Breast epithelium (tissue), 4 donors: ENCODE data around the gene RRAS2. TPM values are rescaled to one million over a fixed set of nuclear protein-coding genes. Genes with fewer than 3 reads are reported as not detected.
"Not testable (repeated sequence)": the region's sequence is repeated elsewhere in the genome, so short reads cannot be mapped to it uniquely, and the experiment has no call there.

ENCODE experiments used
- DNase-seq, 2 donors: peaks; one replicate each; pipeline ENCODE4 v3.0.0-alpha.2; 2019; ENCODE audit warnings: low spot score in 2 of 2
- H3K27ac ChIP-seq, 2 donors: fragments of 200-600 bp; sonication (generic) in 1 of 2; one replicate each; pipeline ENCODE4 v1.5.1; 2016 to 2019; ENCODE audit warnings: mild to moderate bottlenecking in 1 of 2
- H3K27me3 ChIP-seq, 2 donors: fragments of 200-600 bp; sonication (generic) in 1 of 2; one replicate each; pipeline versions ENCODE4 v1.5.1 to v1.6.0; 2017 to 2019; ENCODE audit warnings: control low read depth in 1 of 2, mild to moderate bottlenecking in 1 of 2
- H3K36me3 ChIP-seq: fragments of 200-600 bp; one replicate; pipeline ENCODE4 v1.5.1; 2019
- H3K4me1 ChIP-seq, 2 donors: fragments of 200-600 bp; sonication (generic); one replicate each; pipeline ENCODE4 v1.5.1; 2016 to 2019; ENCODE audit warnings: control low read depth in 1 of 2
- H3K4me3 ChIP-seq, 3 donors: fragments of 200-600 bp; sonication (generic); 1 replicate in 2 of 3; 2 replicates in 1 of 3; pipeline ENCODE4 v1.5.1; 2016 to 2019; ENCODE audit warnings: mild to moderate bottlenecking in 3 of 3, moderate library complexity in 2 of 3
- H3K9me3 ChIP-seq, 2 donors: fragments of 200-600 bp; sonication (generic) in 1 of 2; one replicate each; pipeline ENCODE4 v1.5.1; 2016 to 2019; ENCODE audit warnings: control low read depth in 1 of 2
- POLR2A ChIP-seq: fragments of 450-650 bp; IDR thresholded peaks from one replicate; pipeline ENCODE4 v1.6.1; 2016; ENCODE audit warnings: antibody characterized with exemption, mild to moderate bottlenecking, moderate library complexity
- POLR2AphosphoS5 ChIP-seq, 3 donors: sonication (generic); formaldehyde crosslinking; IDR thresholded peaks; one replicate each; pipeline ENCODE4 v1.6.1; 2017; ENCODE audit warnings: antibody characterized with exemption in 3 of 3
- intact Hi-C: fragments of 100-400 bp; cut with DNase I; formaldehyde crosslinking; loops from one replicate; pipeline ENCODE4 v1.15.1; 2023; ENCODE audit warnings: low total_unique reads
- total RNA-seq, 3 donors: library from RNA; depleted of rRNA; stranded (reverse); fragments of >200 nt; gene quantifications; one replicate each; pipeline ENCODE4 v1.1.0, GENCODE V29; 2016
- TF ChIP-seq, protein P1 (sequence below), 3 donors: fragments of 450-650 bp; IDR thresholded peaks; one replicate each; pipeline ENCODE4 v1.5.1; 2016 to 2017; ENCODE audit warnings: antibody characterized with exemption in 3 of 3, mild to moderate bottlenecking in 3 of 3, moderate library complexity in 3 of 3

The RRAS2 gene
- total RNA-seq, 3 donors from 2014 or later: 37.4 to 58.1 (median 46.4) TPM

- intact Hi-C loops: no loop called here
Observed at GRCh38 chr11:14258221-14258935, 100.6 kb downstream of the RRAS2 start.

DNA sequence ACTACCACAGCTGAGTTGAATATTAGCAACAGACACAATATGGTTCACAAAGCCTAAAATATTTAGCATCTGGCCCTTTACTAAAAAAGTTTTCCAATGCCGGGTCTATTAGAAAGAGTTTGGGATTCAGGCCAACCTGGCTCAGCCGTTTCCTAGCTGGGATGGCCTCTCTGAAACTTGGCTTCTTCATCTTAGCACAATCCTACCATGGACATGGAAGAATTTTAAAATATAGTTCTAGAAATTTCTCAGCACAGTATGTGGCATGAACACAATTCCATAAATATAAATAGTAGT is 103.8 kb downstream of the RRAS2 start:
- Histone ChIP-seq H3K27ac (no peak overlapping the region), H3K9me3 (no peaks in the 10 kb centered on the region), H3K27me3 (peaks cover 0 to 5% of the 10 kb centered on the region in 2 donors), H3K36me3 (no peaks in the 10 kb centered on the region), H3K4me3 (no peak overlapping the region), H3K4me1 (no peaks in the 10 kb centered on the region)
- no peak for DNase-seq
- TF ChIP-seq, protein P1, sequence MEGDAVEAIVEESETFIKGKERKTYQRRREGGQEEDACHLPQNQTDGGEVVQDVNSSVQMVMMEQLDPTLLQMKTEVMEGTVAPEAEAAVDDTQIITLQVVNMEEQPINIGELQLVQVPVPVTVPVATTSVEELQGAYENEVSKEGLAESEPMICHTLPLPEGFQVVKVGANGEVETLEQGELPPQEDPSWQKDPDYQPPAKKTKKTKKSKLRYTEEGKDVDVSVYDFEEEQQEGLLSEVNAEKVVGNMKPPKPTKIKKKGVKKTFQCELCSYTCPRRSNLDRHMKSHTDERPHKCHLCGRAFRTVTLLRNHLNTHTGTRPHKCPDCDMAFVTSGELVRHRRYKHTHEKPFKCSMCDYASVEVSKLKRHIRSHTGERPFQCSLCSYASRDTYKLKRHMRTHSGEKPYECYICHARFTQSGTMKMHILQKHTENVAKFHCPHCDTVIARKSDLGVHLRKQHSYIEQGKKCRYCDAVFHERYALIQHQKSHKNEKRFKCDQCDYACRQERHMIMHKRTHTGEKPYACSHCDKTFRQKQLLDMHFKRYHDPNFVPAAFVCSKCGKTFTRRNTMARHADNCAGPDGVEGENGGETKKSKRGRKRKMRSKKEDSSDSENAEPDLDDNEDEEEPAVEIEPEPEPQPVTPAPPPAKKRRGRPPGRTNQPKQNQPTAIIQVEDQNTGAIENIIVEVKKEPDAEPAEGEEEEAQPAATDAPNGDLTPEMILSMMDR (IDR thresholded peaks at IDR 0.05): no peak
- TF ChIP-seq POLR2AphosphoS5 (IDR thresholded peaks at IDR 0.05): no peak
- TF ChIP-seq POLR2A: no peak
- intact Hi-C loops: no loop called here

More at GRCh38 chr11:14258221-14258935, 100.6 kb downstream of the RRAS2 start:
- H3K4me3 ChIP-seq: no peak overlapping the region
- no peak overlapping the region for H3K27ac ChIP-seq
- H3K27me3 ChIP-seq: peaks cover 0 to 5% of the 10 kb centered on the region in 2 donors
- H3K36me3 ChIP-seq: no peaks in the 10 kb centered on the region
- TF ChIP-seq POLR2AphosphoS5 (IDR thresholded peaks at IDR 0.05) (no peak), POLR2A (no peak)
- TF ChIP-seq, protein P1 (IDR thresholded peaks at IDR 0.05): no peak
- no peak for DNase-seq
- no peaks in the 10 kb centered on the region for H3K9me3 ChIP-seq
- no peaks in the 10 kb centered on the region for H3K4me1 ChIP-seq

- intact Hi-C loops: no loop called here
- no peaks in the 10 kb centered on the region for H3K36me3 ChIP-seq
- no peak overlapping the region for H3K4me3 ChIP-seq
- no peak for DNase-seq
- no peaks in the 10 kb centered on the region for H3K9me3 ChIP-seq
- H3K27ac ChIP-seq: no peak overlapping the region
- no peaks in the 10 kb centered on the region for H3K4me1 ChIP-seq
- H3K27me3 ChIP-seq: peaks cover 0 to 5% of the 10 kb centered on the region in 2 donors
- TF ChIP-seq, protein P1 (IDR thresholded peaks at IDR 0.05): no peak
- no peak for TF ChIP-seq POLR2A
- no peak for TF ChIP-seq POLR2AphosphoS5 (IDR thresholded peaks at IDR 0.05)
Observed at GRCh38 chr11:14254533-14255237, 104.3 kb downstream of the RRAS2 start.

GRCh38 chr11:14253840-14254239 is 105.1 kb downstream of the RRAS2 start:
- no peak for DNase-seq
- Histone ChIP-seq H3K27ac (no peak overlapping the region), H3K4me3 (no peak overlapping the region), H3K36me3 (no peaks in the 10 kb centered on the region), H3K4me1 (no peaks in the 10 kb centered on the region), H3K27me3 (peaks cover 0 to under 1% of the 10 kb centered on the region in 2 donors), H3K9me3 (no peaks in the 10 kb centered on the region)
- no peak for TF ChIP-seq POLR2AphosphoS5 (IDR thresholded peaks at IDR 0.05)
- TF ChIP-seq, protein P1 (IDR thresholded peaks at IDR 0.05): no peak
- TF ChIP-seq POLR2A: no peak
- intact Hi-C loops: no loop called here

DNA sequence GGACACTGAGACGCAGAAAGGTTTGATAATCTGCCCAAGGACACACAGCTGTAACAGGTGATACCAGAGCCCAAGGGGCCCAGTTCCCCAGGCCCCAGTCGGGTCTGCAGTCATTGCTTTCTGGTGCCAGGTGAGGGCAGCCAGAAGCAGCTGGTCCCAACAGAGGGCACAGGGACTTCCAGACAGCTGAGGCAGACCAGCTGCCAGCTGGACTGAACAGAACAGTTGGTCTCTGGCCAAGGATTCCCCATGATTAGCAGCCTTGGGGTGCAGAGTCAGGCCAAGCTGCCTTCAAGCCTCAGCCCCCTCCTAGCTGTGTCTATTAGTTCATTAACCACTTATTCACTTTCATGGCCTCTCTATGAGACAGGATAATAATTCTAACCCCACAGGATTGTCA is 105.6 kb downstream of the RRAS2 start:
- Histone ChIP-seq H3K9me3 (no peaks in the 10 kb centered on the region), H3K4me1 (no peaks in the 10 kb centered on the region), H3K36me3 (no peaks in the 10 kb centered on the region), H3K4me3 (no peak overlapping the region), H3K27ac (no peak overlapping the region), H3K27me3 (no peaks in the 10 kb centered on the region)
- intact Hi-C loops: no loop called here
- TF ChIP-seq POLR2AphosphoS5 (IDR thresholded peaks at IDR 0.05) (no peak), POLR2A (no peak)
- TF ChIP-seq, protein P1 (IDR thresholded peaks at IDR 0.05): no peak
- DNase-seq: no peak

DNA sequence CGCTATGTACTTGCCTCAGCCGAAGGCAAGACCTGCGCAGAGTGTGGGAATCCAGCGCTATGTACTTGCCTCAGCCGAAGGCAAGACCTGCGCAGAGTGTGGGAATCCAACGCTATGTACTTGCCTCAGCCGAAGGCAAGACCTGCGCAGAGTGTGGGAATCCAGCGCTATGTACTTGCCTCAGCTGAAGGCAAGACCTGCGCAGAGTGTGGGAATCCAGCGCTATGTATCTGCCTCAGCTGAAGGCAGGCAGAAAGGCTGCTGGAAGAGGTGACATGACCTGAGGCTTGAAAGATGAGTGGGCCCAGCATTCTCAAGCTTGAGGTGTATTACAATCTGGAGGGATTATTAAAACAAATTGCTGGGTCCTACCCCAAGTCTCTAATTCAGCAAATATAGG is 106.5 kb downstream of the RRAS2 start:
- H3K4me3 ChIP-seq, intact Hi-C loops, H3K9me3 ChIP-seq, H3K36me3 ChIP-seq, H3K27me3 ChIP-seq, H3K4me1 ChIP-seq, DNase-seq, H3K27ac ChIP-seq: not testable (repeated sequence)
